ENCODE results near the gene FRMD4B. TPM values are rescaled to one million over a fixed set of nuclear protein-coding genes. Genes with fewer than 3 reads are reported as not detected.
A peak's percentile ranks its signal among the peaks of the same experiment; 100 is the strongest.

FRMD4B gene
- total and polyA plus RNA-seq, 7 donors: 1.1 to 4.0 (median 2.9) TPM

DNA sequence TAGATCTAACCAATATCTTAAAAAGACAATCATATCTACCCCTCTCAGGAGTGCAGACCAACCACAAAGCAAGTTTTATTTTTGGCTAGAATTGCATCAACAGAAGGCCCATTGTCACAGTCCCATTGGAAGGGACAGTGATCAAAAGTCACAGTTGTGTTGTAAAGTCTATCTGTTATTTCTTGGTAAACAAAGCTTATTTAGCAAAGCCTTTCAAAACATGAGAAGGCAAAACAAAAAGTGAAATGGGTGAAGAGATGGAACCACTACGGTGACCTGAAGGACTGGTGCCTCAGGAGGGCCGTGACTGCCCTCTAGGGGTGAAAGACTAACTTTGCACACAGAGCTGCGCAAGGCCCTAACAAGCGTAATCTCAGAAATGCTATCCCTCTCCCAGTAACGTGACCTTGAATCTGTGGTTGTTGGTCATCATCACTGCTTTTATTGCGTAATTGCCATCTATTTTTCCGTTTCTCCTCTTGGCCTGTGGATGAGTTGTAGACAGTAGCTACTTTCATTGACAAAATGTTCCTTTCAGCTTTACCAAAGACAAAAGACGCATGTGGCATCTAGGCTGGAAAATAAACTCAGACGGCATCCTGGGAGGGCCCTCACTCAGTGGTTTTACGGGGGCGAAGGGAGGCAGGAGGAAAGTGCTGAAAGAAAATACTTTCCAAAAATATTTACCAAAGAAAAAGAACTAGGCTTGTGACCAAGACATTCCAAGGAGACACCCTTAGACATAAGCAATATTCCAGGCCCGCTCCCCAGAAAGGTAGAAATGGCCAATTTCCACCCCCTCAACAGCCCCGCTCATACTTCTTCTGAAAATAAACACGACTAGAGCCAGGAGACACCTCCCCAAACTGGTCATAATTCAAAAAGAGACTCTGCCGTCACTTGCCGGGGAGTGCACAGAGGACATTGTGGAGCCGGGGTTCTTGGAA is 79.4 kb downstream of the FRMD4B start:
- WGBS, 3 donors: 33 to 40% (median 36%) methylated on average over 17 of the region's 17 CpGs
- no peak overlapping the region for H3K4me3 ChIP-seq
- peak; percentile 68 to 79 for DNase-seq
- H3K27ac ChIP-seq: peak overlapping the region; percentile 0
- H3K9me3 ChIP-seq: no peaks in the 10 kb centered on the region
- no peaks in the 10 kb centered on the region for H3K4me1 ChIP-seq
- intact Hi-C loops (cut with DNase I): loop anchor here (1.0 to 10.0 kb wide), 5 partner anchors 144 to 366 kb away; partner anchors contain the start of gene TMF1 (in 1 of the 2)
- H3K27me3 ChIP-seq (ENCODE audit: insufficient read depth in 3 of 3, low read length in 2 of 3): no peaks in the 10 kb centered on the region
- TF ChIP-seq, protein P1, sequence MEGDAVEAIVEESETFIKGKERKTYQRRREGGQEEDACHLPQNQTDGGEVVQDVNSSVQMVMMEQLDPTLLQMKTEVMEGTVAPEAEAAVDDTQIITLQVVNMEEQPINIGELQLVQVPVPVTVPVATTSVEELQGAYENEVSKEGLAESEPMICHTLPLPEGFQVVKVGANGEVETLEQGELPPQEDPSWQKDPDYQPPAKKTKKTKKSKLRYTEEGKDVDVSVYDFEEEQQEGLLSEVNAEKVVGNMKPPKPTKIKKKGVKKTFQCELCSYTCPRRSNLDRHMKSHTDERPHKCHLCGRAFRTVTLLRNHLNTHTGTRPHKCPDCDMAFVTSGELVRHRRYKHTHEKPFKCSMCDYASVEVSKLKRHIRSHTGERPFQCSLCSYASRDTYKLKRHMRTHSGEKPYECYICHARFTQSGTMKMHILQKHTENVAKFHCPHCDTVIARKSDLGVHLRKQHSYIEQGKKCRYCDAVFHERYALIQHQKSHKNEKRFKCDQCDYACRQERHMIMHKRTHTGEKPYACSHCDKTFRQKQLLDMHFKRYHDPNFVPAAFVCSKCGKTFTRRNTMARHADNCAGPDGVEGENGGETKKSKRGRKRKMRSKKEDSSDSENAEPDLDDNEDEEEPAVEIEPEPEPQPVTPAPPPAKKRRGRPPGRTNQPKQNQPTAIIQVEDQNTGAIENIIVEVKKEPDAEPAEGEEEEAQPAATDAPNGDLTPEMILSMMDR (IDR thresholded peaks at IDR 0.05): peak; percentile 96
- ATAC-seq: peak; percentile 98 to 100 (median 98)
- no peaks in the 10 kb centered on the region for H3K36me3 ChIP-seq (ENCODE audit: insufficient read depth in 1 of 2, low read depth in 1 of 2)

DNA sequence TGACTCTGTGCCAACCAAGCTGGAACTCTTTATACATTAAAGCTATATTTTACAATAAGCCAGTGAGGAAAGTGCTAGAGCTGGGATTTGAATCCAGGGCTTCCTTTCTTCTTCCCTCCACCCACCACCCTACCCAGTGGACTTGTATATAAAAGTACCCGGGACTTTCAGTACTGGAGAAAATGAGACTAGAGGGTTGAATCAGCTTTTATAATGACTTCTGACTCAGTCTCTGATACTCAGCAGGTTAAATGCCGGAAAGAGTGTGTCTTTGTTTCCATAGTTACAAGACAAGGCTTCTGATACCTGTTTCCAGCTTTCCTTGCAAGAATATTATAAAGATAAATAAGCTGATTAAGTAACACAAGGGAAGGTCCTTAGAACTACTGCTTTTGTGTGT is 80.9 kb downstream of the FRMD4B start:
- TF ChIP-seq, protein P1 (IDR thresholded peaks at IDR 0.05): no peak
- intact Hi-C loops (cut with DNase I): loop anchor here (5.0 to 10.0 kb wide), 3 partner anchors 143 to 367 kb away; partner anchors contain the start of gene TMF1 (in 1 of the 2)
- DNase-seq (no peak), ATAC-seq (no peak)
- 81 to 91% (median 83%) methylated on average over 2 of the region's 2 CpGs for WGBS, 3 donors
- Histone ChIP-seq H3K27me3 (ENCODE audit: insufficient read depth in 3 of 3, low read length in 2 of 3) (no peaks in the 10 kb centered on the region), H3K9me3 (no peaks in the 10 kb centered on the region), H3K36me3 (ENCODE audit: insufficient read depth in 1 of 2, low read depth in 1 of 2) (no peaks in the 10 kb centered on the region), H3K27ac (no peak overlapping the region), H3K4me1 (no peaks in the 10 kb centered on the region), H3K4me3 (no peak overlapping the region)

DNA sequence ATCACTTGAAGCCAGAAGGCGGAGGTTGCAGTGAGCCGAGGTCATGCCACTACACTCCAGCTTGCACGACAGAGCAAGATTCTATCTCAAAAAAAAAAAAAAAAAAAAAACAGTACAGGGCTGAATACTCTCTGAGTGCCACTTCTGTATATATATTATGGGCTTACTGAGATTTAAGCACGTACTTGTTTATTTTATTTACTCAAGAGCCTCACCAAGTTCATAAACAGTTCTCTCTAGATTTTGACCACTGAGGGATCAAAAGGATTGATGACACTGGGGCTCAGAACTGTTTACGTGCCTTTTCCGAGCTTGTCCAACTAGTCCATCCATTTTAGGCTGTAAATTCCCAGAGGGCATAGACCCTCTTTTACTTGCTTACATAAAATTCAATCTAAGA is 81.5 kb downstream of the FRMD4B start:
- intact Hi-C loops (cut with DNase I): loop anchor here in 1 of 2 donors (10.0 kb wide), 1 partner anchor 250 kb away; the partner anchor contains the start of gene TMF1

DNA sequence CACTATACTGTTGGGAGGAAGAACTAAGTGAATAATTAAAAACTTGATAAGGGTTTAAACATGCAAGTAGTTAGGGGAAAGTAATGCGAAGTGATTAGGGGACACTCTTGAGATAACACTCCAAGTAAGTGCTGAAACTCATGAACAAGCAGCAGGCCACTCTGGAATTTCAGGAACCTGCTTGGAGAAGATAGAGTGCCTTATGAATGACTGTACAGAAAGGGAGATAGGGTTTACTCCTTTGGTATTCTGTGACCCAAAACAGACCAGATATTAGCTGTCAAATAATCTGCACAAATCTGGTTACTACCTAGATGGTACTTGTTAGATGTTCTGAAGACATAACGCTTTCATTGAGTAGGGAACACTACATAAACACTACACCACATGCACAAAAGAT is 85.6 kb downstream of the FRMD4B start:
- intact Hi-C loops (cut with DNase I): loop anchor here in 1 of 2 donors (10.0 kb wide), 1 partner anchor 245 kb away; the partner anchor contains the start of gene TMF1
- DNase-seq (no peak), ATAC-seq (no peak)
- Histone ChIP-seq H3K27me3 (ENCODE audit: insufficient read depth in 3 of 3, low read length in 2 of 3) (no peaks in the 10 kb centered on the region), H3K4me1 (no peaks in the 10 kb centered on the region), H3K36me3 (ENCODE audit: insufficient read depth in 1 of 2, low read depth in 1 of 2) (no peaks in the 10 kb centered on the region), H3K4me3 (no peak overlapping the region), H3K9me3 (no peaks in the 10 kb centered on the region), H3K27ac (no peak overlapping the region)
- TF ChIP-seq, protein P1 (IDR thresholded peaks at IDR 0.05): no peak
- 85 to 99% (median 91%) methylated on average over 2 of the region's 2 CpGs for WGBS, 3 donors

More for the DNA sequence above, 81.5 kb downstream of the FRMD4B start:
- DNase-seq (no peak), ATAC-seq (no peak)
- 91 to 93% (median 91%) methylated on average over 6 of the region's 6 CpGs for WGBS, 3 donors
- Histone ChIP-seq H3K27me3 (ENCODE audit: insufficient read depth in 3 of 3, low read length in 2 of 3) (no peaks in the 10 kb centered on the region), H3K27ac (no peak overlapping the region), H3K9me3 (no peaks in the 10 kb centered on the region), H3K36me3 (ENCODE audit: insufficient read depth in 1 of 2, low read depth in 1 of 2) (no peaks in the 10 kb centered on the region), H3K4me1 (no peaks in the 10 kb centered on the region), H3K4me3 (no peak overlapping the region)
- TF ChIP-seq, protein P1 (IDR thresholded peaks at IDR 0.05): no peak
